ENCODE data around the gene CPN1. TPM values are rescaled to one million over a fixed set of nuclear protein-coding genes. Genes with fewer than 3 reads are reported as not detected.
A peak's percentile ranks its signal among the peaks of the same experiment; 100 is the strongest.

The CPN1 gene
- total RNA-seq, 1 experiment from 2014 or later = not detected

- no peak for DNase-seq (ENCODE audit: low read depth)
Measured at GRCh38 chr10:99998889-99999288, 82.8 kb downstream of the CPN1 start.

- DNase-seq (ENCODE audit: low read depth) = peak; percentile 40
Measured at GRCh38 chr10:99996671-99997648, 84.7 kb downstream of the CPN1 start.

- no peak for DNase-seq (ENCODE audit: low read depth)
Measured at GRCh38 chr10:99995713-99996112, 86.0 kb downstream of the CPN1 start.

GRCh38 chr10:99995269-99995668 lies 86.4 kb downstream of the CPN1 start:
- DNase-seq (ENCODE audit: low read depth) = no peak

- no peak for DNase-seq (ENCODE audit: low read depth)
Measured at GRCh38 chr10:99994801-99995200, 86.9 kb downstream of the CPN1 start.

- peak; percentile 93 for DNase-seq (ENCODE audit: low read depth)
Measured at GRCh38 chr10:99993701-99994689, 87.7 kb downstream of the CPN1 start.

Other genes starting within 250 kb of the CPN1 start
- 19.7 and 22.5 TPM in 2 replicates for gene DNMBP, start 71.9 kb downstream of the CPN1 start, total RNA-seq (2014; rRNA removed)
- 74.7 and 75.7 TPM in 2 replicates for gene ERLIN1, start 104.2 kb upstream of the CPN1 start, total RNA-seq (2014; rRNA removed)
- 34.9 and 36.3 TPM in 2 replicates for gene CHUK, start 147.7 kb upstream of the CPN1 start, total RNA-seq (2014; rRNA removed)
- 32.1 and 33.5 TPM in 2 replicates for gene CWF19L1, start 185.8 kb upstream of the CPN1 start, total RNA-seq (2014; rRNA removed)
- gene BLOC1S2, start 204.8 kb upstream of the CPN1 start, total RNA-seq (2014; rRNA removed) = 83.8 and 86.3 TPM in 2 replicates
- not detected in 2 replicates for gene PKD2L1, start 248.4 kb upstream of the CPN1 start, total RNA-seq (2014; rRNA removed)

All from LHCN-M2 (cell line).